ENCODE measurements around the gene PBX1. TPM values are rescaled to one million over a fixed set of nuclear protein-coding genes. Genes with fewer than 3 reads are reported as not detected.

PBX1 gene
- total RNA-seq, 1 donor from 2014 or later = 29.7 TPM

DNA sequence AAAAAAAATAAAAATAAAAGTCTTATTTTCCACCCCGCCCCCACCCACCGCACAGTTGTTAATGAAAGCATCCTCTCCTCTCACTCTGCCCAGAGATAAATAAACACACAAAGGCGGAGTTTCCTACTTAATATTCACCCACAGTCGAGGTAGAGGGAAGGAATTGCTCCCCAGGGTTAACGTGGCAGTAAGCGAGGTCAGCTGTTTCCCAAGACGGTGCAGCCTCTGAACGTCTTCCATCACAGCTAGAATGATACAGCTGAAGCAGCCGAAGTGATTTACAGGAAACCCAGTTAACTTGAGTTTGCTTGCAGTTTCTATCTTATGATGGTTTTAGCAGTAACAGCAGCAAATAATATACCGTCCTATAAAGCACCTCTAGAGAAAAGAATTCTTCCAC is 283.9 kb downstream of the PBX1 start:
- Mint-ChIP-seq H3K9me3 (ENCODE audit: unreplicated experiment) (no peaks in the 10 kb centered on the region), H3K36me3 (ENCODE audit: unreplicated experiment) (peaks cover 9% of the 10 kb centered on the region), H3K4me3 (ENCODE audit: unreplicated experiment) (no peak overlapping the region), H3K4me1 (ENCODE audit: unreplicated experiment) (no peaks in the 10 kb centered on the region), H3K27me3 (ENCODE audit: unreplicated experiment) (no peaks in the 10 kb centered on the region), H3K27ac (ENCODE audit: unreplicated experiment) (no peak overlapping the region)
- DNase-seq (ENCODE audit: extremely low spot score, unreplicated experiment) = no peak
- TF ChIP-seq, protein P1, sequence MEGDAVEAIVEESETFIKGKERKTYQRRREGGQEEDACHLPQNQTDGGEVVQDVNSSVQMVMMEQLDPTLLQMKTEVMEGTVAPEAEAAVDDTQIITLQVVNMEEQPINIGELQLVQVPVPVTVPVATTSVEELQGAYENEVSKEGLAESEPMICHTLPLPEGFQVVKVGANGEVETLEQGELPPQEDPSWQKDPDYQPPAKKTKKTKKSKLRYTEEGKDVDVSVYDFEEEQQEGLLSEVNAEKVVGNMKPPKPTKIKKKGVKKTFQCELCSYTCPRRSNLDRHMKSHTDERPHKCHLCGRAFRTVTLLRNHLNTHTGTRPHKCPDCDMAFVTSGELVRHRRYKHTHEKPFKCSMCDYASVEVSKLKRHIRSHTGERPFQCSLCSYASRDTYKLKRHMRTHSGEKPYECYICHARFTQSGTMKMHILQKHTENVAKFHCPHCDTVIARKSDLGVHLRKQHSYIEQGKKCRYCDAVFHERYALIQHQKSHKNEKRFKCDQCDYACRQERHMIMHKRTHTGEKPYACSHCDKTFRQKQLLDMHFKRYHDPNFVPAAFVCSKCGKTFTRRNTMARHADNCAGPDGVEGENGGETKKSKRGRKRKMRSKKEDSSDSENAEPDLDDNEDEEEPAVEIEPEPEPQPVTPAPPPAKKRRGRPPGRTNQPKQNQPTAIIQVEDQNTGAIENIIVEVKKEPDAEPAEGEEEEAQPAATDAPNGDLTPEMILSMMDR (IDR thresholded peaks at IDR 0.05) = no peak

DNA sequence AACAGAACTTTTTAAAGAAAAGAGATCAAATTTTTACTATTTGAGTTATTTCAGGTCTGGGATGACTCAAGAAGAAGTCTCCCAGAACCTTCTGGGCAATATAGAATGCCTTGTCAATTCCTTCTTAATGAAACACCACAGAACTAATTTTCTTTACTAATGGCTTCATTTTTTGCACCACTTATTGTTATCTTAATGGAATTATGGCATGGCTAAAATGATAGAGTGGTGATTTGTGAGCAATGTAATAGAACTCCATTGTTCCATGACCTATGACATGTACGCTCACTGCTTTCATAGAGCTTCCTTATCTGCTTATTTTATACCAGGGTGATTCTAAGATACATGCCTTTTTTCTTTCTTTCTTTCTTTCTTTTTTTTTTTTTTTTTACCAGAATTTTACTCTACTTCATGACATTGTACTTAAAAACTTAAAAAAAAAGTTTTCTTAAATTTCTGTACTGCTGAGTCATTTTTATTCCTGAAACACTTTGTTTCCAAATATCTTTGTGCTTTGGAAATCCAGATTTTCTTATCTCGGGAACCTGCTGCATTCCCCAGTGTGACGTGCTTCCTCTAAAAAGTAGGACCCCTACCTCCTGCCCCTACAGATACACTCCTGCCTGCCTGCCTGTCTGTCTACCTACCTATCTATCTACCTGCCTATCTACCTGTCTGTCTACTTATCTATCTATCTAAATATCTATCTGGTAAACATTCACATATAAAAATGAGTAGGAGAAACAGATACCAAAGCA is 284.9 kb downstream of the PBX1 start:
- TF ChIP-seq, protein P1 (IDR thresholded peaks at IDR 0.05) = no peak
- Mint-ChIP-seq H3K9me3 (ENCODE audit: unreplicated experiment) (no peaks in the 10 kb centered on the region), H3K36me3 (ENCODE audit: unreplicated experiment) (peaks cover 13% of the 10 kb centered on the region), H3K27ac (ENCODE audit: unreplicated experiment) (no peak overlapping the region), H3K4me3 (ENCODE audit: unreplicated experiment) (no peak overlapping the region), H3K4me1 (ENCODE audit: unreplicated experiment) (no peaks in the 10 kb centered on the region), H3K27me3 (ENCODE audit: unreplicated experiment) (no peaks in the 10 kb centered on the region)
- no peak for DNase-seq (ENCODE audit: extremely low spot score, unreplicated experiment)

- DNase-seq (ENCODE audit: extremely low spot score, unreplicated experiment) = no peak
- H3K9me3 Mint-ChIP-seq (ENCODE audit: unreplicated experiment) = no peaks in the 10 kb centered on the region
- H3K4me1 Mint-ChIP-seq (ENCODE audit: unreplicated experiment) = no peaks in the 10 kb centered on the region
- TF ChIP-seq, protein P1 (IDR thresholded peaks at IDR 0.05) = no peak
- H3K4me3 Mint-ChIP-seq (ENCODE audit: unreplicated experiment) = no peak overlapping the region
- H3K27me3 Mint-ChIP-seq (ENCODE audit: unreplicated experiment) = no peaks in the 10 kb centered on the region
- H3K27ac Mint-ChIP-seq (ENCODE audit: unreplicated experiment) = no peak overlapping the region
- H3K36me3 Mint-ChIP-seq (ENCODE audit: unreplicated experiment) = peaks cover 16% of the 10 kb centered on the region
Observed at GRCh38 chr1:164846731-164847691, 288.0 kb downstream of the PBX1 start.

DNA sequence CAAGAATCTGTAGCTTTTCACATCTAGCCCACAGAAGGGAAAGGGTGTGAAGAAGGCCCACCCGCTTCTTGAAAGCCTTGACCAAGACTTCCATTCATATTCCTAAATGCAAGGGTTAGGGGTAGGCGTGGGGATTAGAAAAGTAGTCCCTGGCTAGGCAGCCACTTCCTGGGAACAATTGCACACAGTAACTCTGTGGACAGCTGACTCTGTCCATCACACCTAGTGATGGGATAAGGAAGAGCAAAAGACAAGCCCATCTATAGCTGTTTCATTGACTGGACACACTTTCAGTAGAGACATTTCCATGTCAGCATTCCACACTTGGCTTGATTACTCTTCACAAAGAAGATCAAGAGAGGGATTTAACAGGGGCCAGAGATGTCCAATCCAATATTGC is 294.2 kb downstream of the PBX1 start:
- TF ChIP-seq, protein P1 (IDR thresholded peaks at IDR 0.05) = no peak
- Mint-ChIP-seq H3K27ac (ENCODE audit: unreplicated experiment) (no peak overlapping the region), H3K4me1 (ENCODE audit: unreplicated experiment) (no peaks in the 10 kb centered on the region), H3K36me3 (ENCODE audit: unreplicated experiment) (peaks cover 7% of the 10 kb centered on the region), H3K27me3 (ENCODE audit: unreplicated experiment) (no peaks in the 10 kb centered on the region), H3K4me3 (ENCODE audit: unreplicated experiment) (no peak overlapping the region), H3K9me3 (ENCODE audit: unreplicated experiment) (no peaks in the 10 kb centered on the region)
- no peak for DNase-seq (ENCODE audit: extremely low spot score, unreplicated experiment)

All from osteocyte (in vitro differentiated cells).